HepG2 (cell line): ENCODE data around the gene KAT2A.

Experiments
- CTCF ChIP-seq: sonication (generic); formaldehyde crosslinking; IDR thresholded peaks from 2 replicates; pipeline ENCODE4 v1.5.0; 2020; ENCODE audit warnings: mild to moderate bottlenecking, missing genetic modification reagents, moderate library complexity
- GTF2F1 ChIP-seq: fragments of 150-350 bp; IDR thresholded peaks from 2 replicates; pipeline ENCODE4 v1.6.1; 2014; ENCODE audit warnings: low read length
- MAFG ChIP-seq: sonication (generic); formaldehyde crosslinking; IDR thresholded peaks from 2 replicates; pipeline ENCODE4 v1.5.1; 2020; ENCODE audit warnings: mild to moderate bottlenecking, missing genetic modification reagents
- NFATC3 ChIP-seq: sonication (generic); formaldehyde crosslinking; IDR thresholded peaks from 2 replicates; pipeline ENCODE4 v1.5.1; 2020; ENCODE audit warnings: mild to moderate bottlenecking, missing genetic modification reagents
- RFX5 ChIP-seq: IDR thresholded peaks from 2 replicates; pipeline ENCODE4 v1.6.1; 2011; ENCODE audit warnings: low read depth, low read length, improper control_type of control experiment
- ZFX ChIP-seq: sonication (generic); formaldehyde crosslinking; IDR thresholded peaks from 2 replicates; pipeline ENCODE4 v1.4.0; 2020; ENCODE audit warnings: mild to moderate bottlenecking, low read depth, missing genetic modification reagents, moderate library complexity
- ZHX2 ChIP-seq, 2 experiments: sonication (generic) in 1 of 2; formaldehyde crosslinking in 1 of 2; IDR thresholded peaks; 2 replicates each; pipeline versions ENCODE4 v1.6.1 to v1.9.0; 2014 to 2022; ENCODE audit warnings: antibody characterized with exemption in 1 of 2, borderline replicate concordance in 1 of 2, inconsistent platforms in 1 of 2, low read depth in 1 of 2, missing genetic modification reagents in 1 of 2
- ZNF121 ChIP-seq: sonication (generic); formaldehyde crosslinking; IDR thresholded peaks from 2 replicates; pipeline ENCODE4 v1.5.0; 2020; ENCODE audit warnings: mild to moderate bottlenecking, missing genetic modification reagents
- ZNF143 ChIP-seq: sonication (generic); formaldehyde crosslinking; IDR thresholded peaks from 2 replicates; pipeline ENCODE4 v1.4.0; 2020; ENCODE audit warnings: missing genetic modification reagents
- ZNF24 ChIP-seq: fragments of 450-650 bp; IDR thresholded peaks from 2 replicates; pipeline ENCODE4 v1.6.1; 2017; ENCODE audit warnings: antibody characterized with exemption, mild to moderate bottlenecking
- ZNF577 ChIP-seq: sonication (generic); formaldehyde crosslinking; IDR thresholded peaks from 2 replicates; pipeline ENCODE4 v1.4.0; 2020; ENCODE audit warnings: mild to moderate bottlenecking, low read depth, missing genetic modification reagents, borderline replicate concordance
- ZXDC ChIP-seq: sonication (generic); formaldehyde crosslinking; IDR thresholded peaks from 2 replicates; pipeline ENCODE4 v1.5.0; 2020; ENCODE audit warnings: mild to moderate bottlenecking, missing genetic modification reagents
- TF ChIP-seq, protein P1 (sequence below): sonication (generic); formaldehyde crosslinking; IDR thresholded peaks from 2 replicates; pipeline ENCODE4 v1.9.0; 2022; ENCODE audit warnings: missing genetic modification reagents, mild to moderate bottlenecking, borderline replicate concordance
- TF ChIP-seq, protein P2 (sequence below), 2 experiments: sonication (generic) in 1 of 2; formaldehyde crosslinking in 1 of 2; IDR thresholded peaks; 2 replicates each; pipeline versions ENCODE4 v1.5.1 to v1.6.1; 2011 to 2020; ENCODE audit warnings: borderline replicate concordance in 1 of 2, low read depth in 1 of 2, low read length in 1 of 2, mild to moderate bottlenecking in 1 of 2, missing genetic modification reagents in 1 of 2, moderate library complexity in 1 of 2

- no peak for TF ChIP-seq ZNF577 (CRISPR knock-in tag)
- TF ChIP-seq ZNF143 (CRISPR knock-in tag): no peak
- no peak for TF ChIP-seq ZHX2 (IDR thresholded peaks at IDR 0.05; ENCODE audit: low read depth)
- no peak for TF ChIP-seq ZHX2 (CRISPR knock-in tag; IDR thresholded peaks at IDR 0.05; ENCODE audit: borderline replicate concordance)
- TF ChIP-seq ZXDC (CRISPR knock-in tag): peak; percentile 72; the same call in 1 of the 2 replicates
- TF ChIP-seq GTF2F1: no peak
- 0 out of 2 replicates have a peak, but pooled peaks have one; percentile 41 for TF ChIP-seq ZFX (CRISPR knock-in tag)
- TF ChIP-seq NFATC3 (CRISPR knock-in tag): no peak
- TF ChIP-seq CTCF: peak; percentile 28; the same call in 1 of the 2 replicates
- TF ChIP-seq, protein P1, sequence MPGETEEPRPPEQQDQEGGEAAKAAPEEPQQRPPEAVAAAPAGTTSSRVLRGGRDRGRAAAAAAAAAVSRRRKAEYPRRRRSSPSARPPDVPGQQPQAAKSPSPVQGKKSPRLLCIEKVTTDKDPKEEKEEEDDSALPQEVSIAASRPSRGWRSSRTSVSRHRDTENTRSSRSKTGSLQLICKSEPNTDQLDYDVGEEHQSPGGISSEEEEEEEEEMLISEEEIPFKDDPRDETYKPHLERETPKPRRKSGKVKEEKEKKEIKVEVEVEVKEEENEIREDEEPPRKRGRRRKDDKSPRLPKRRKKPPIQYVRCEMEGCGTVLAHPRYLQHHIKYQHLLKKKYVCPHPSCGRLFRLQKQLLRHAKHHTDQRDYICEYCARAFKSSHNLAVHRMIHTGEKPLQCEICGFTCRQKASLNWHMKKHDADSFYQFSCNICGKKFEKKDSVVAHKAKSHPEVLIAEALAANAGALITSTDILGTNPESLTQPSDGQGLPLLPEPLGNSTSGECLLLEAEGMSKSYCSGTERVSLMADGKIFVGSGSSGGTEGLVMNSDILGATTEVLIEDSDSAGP (CRISPR knock-in tag): peak; percentile 81; the same call in 1 of the 2 replicates
- 0 out of 2 replicates have a peak, but pooled peaks have one; percentile 46 for TF ChIP-seq ZNF121 (CRISPR knock-in tag)
- no peak for TF ChIP-seq RFX5
- no peak for TF ChIP-seq MAFG (CRISPR knock-in tag)
- TF ChIP-seq, protein P2, sequence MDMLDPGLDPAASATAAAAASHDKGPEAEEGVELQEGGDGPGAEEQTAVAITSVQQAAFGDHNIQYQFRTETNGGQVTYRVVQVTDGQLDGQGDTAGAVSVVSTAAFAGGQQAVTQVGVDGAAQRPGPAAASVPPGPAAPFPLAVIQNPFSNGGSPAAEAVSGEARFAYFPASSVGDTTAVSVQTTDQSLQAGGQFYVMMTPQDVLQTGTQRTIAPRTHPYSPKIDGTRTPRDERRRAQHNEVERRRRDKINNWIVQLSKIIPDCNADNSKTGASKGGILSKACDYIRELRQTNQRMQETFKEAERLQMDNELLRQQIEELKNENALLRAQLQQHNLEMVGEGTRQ (IDR thresholded peaks at IDR 0.05; ENCODE audit: low read depth, low read length): no peak
- TF ChIP-seq, protein P2 (CRISPR knock-in tag; IDR thresholded peaks at IDR 0.05; ENCODE audit: borderline replicate concordance): no peak
- no peak for TF ChIP-seq ZNF24
Observed at GRCh38 chr17:42087736-42088705, 33.1 kb downstream of the KAT2A start.
